A549 (cell line): ENCODE measurements around the gene RANBP17.

ENCODE experiments used
- CEBPB ChIP-seq, 2 experiments: fragments of >200 bp in 1 of 2; sonication (Bioruptor Twin) in 1 of 2; formaldehyde crosslinking in 1 of 2; IDR thresholded peaks; 2 replicates each; pipeline ENCODE4 v1.6.1; 2012 to 2016
- MAFK ChIP-seq: fragments of 450-650 bp; IDR thresholded peaks from 2 replicates; pipeline ENCODE4 v1.6.1; 2014; ENCODE audit not compliant: partially characterized antibody
- PHF8 ChIP-seq: fragments of 200-600 bp; sonication (generic); IDR thresholded peaks from 2 replicates; pipeline ENCODE4 v1.6.1; 2016; ENCODE audit warnings: low read depth, mild to moderate bottlenecking, antibody characterized with exemption, moderate library complexity, borderline replicate concordance
- ZFP36 ChIP-seq: fragments of 450-650 bp; IDR thresholded peaks from 2 replicates; pipeline ENCODE4 v1.6.1; 2014; ENCODE audit warnings: borderline replicate concordance; ENCODE audit not compliant: partially characterized antibody
- TF ChIP-seq, protein P1 (sequence below): fragments of >200 bp; sonication (Bioruptor Twin); formaldehyde crosslinking; IDR thresholded peaks from 3 replicates; pipeline ENCODE4 v1.5.1; 2016

DNA sequence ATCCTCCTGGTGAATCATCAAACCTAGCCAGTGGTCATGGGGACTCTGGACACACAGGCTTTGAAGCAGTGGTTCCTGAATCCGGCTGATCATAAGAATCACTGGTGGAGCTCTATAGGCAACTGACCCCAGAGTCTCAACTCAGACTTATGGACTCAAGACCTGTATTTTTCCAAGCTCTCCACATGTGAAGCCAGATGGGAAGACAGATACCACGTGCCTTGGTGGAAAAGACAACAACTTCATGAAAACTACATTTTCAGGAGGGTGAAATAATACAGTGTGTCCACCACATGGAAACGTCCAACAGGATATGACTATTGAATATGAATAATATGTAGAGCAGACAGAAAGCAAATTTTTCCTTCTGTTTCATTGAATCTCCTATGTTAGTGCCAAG is 44.6 kb upstream of the RANBP17 start:
- TF ChIP-seq PHF8, result no peak
- TF ChIP-seq, protein P1, sequence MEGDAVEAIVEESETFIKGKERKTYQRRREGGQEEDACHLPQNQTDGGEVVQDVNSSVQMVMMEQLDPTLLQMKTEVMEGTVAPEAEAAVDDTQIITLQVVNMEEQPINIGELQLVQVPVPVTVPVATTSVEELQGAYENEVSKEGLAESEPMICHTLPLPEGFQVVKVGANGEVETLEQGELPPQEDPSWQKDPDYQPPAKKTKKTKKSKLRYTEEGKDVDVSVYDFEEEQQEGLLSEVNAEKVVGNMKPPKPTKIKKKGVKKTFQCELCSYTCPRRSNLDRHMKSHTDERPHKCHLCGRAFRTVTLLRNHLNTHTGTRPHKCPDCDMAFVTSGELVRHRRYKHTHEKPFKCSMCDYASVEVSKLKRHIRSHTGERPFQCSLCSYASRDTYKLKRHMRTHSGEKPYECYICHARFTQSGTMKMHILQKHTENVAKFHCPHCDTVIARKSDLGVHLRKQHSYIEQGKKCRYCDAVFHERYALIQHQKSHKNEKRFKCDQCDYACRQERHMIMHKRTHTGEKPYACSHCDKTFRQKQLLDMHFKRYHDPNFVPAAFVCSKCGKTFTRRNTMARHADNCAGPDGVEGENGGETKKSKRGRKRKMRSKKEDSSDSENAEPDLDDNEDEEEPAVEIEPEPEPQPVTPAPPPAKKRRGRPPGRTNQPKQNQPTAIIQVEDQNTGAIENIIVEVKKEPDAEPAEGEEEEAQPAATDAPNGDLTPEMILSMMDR, result no peak
- TF ChIP-seq ZFP36, result no peak
- TF ChIP-seq MAFK, result no peak
- no peak for TF ChIP-seq CEBPB (IDR thresholded peaks at IDR 0.05)
